ENCODE measurements around the gene LGI4. TPM values are rescaled to one million over a fixed set of nuclear protein-coding genes. Genes with fewer than 3 reads are reported as not detected.

LGI4 gene
- total RNA-seq (2021), result 2.6 and 3.2 TPM in 2 replicates
- long read RNA-seq, partial matches to known transcripts, result 3 of 6 reads
- long read RNA-seq, other reads (novel, unspliced or antisense), result 3 of 6 reads

- Histone ChIP-seq H3K4me2 (ENCODE audit: insufficient read depth, insufficient read length, low read length) (peak within 1 kb of the TSS; percentile 2), H3K9me3 (ENCODE audit: control insufficient read depth, low read depth, low read length) (no peaks in the 10 kb centered on the region), H2BK5ac (ENCODE audit: insufficient read length, low read length) (no peak within 1 kb of the TSS), H4K91ac (ENCODE audit: insufficient read length, low read depth, low read length) (no peak within 1 kb of the TSS), H2AK5ac (ENCODE audit: insufficient read length, low read length) (no peak within 1 kb of the TSS), H3K27ac (ENCODE audit: insufficient read length, low read depth, low read length) (no peak within 1 kb of the TSS), H3K14ac (ENCODE audit: insufficient read depth, low read length) (no peak within 1 kb of the TSS; the same call in 1 of the 2 replicates), H3K79me2 (ENCODE audit: insufficient read depth, low read length) (no peaks in the 10 kb centered on the region), H2BK20ac (ENCODE audit: low read depth, low read length, poor library complexity, severe bottlenecking) (no peak within 1 kb of the TSS), H3K4ac (ENCODE audit: low read depth, low read length) (no peak within 1 kb of the TSS), H3T11ph (ENCODE audit: low read length) (no peak within 1 kb of the TSS), H4K5ac (ENCODE audit: insufficient read length, low read depth, low read length) (no peak within 1 kb of the TSS), H3K23me2 (ENCODE audit: insufficient read length, low read depth, low read length, poor library complexity, severe bottlenecking) (no peaks in the 10 kb centered on the region), H2BK15ac (ENCODE audit: low read depth, low read length) (no peak within 1 kb of the TSS), H3K18ac (ENCODE audit: insufficient read length, low read depth, low read length) (no peak within 1 kb of the TSS), H4K8ac (replicated peaks; ENCODE audit: insufficient read length, low read depth, low read length) (no peak within 1 kb of the TSS), H2AFZ (ENCODE audit: low read length) (no peak within 1 kb of the TSS), H3K79me1 (ENCODE audit: insufficient read depth, low read depth, low read length, poor library complexity, severe bottlenecking) (no peaks in the 10 kb centered on the region), H3K4me1 (ENCODE audit: insufficient read depth, low read length) (no peaks in the 10 kb centered on the region), H3K23ac (ENCODE audit: insufficient read length, low read depth, low read length) (no peak within 1 kb of the TSS), H2BK120ac (ENCODE audit: low read depth, low read length, poor library complexity, severe bottlenecking) (no peak within 1 kb of the TSS), H2BK12ac (ENCODE audit: insufficient read length, low read depth, low read length) (no peak within 1 kb of the TSS), H3K27me3 (ENCODE audit: insufficient read depth, low read length) (no peaks in the 10 kb centered on the region; the same call in 1 of the 2 replicates), H3K9ac (ENCODE audit: extremely low read depth, insufficient read length, low read length) (no peak within 1 kb of the TSS), H4K20me1 (ENCODE audit: control insufficient read depth, insufficient read depth, insufficient read length) (no peaks in the 10 kb centered on the region), H3K56ac (ENCODE audit: insufficient read length, low read depth, low read length) (no peak within 1 kb of the TSS)
- Mint-ChIP-seq H3K4me3 (peak within 1 kb of the TSS in 1 of 2 experiments; percentile 30; a peak in 2 of 5 replicates), H3K27me3 (ENCODE audit: low read depth) (peaks cover 17% of the 10 kb centered on the region), H3K27ac (no peak within 1 kb of the TSS), H3K36me3 (ENCODE audit: insufficient read depth in 1 of 3, low read depth in 3 of 3) (peaks cover 0 to 3% (median 0%) of the 10 kb centered on the region in 3 experiments; a peak in 1 of 7 replicates), H3K4me1 (peaks cover 15 to 24% of the 10 kb centered on the region in 2 experiments), H3K9me3 (no peaks in the 10 kb centered on the region; a peak in 1 of 5 replicates)
- no CpG with 5 or more reads among the region's 15 CpGs for WGBS (ENCODE audit: extremely low coverage, insufficient read length, low lambda C conversion rate)
- DNase-seq, result no peak
- no peak for TF ChIP-seq CTCF (conservative IDR thresholded peaks at IDR 0.05)
Measured at GRCh38 chr19:35134601-35135242, at the start of gene LGI4. LGI4 (minus strand) TSS chr19:35135059; CDS start chr19:35134680, 379 bp downstream.
